ENCODE measurements around the gene BAIAP2L2. TPM values are rescaled to one million over a fixed set of nuclear protein-coding genes. Genes with fewer than 3 reads are reported as not detected.

Gene BAIAP2L2
- total and polyA plus RNA-seq, 2 donors (not counting 3 experiments of a cell fraction or from before 2014, with no cell fraction given), result 0.20 to 0.35 TPM

GRCh38 chr22:38097557-38098409, 12.7 kb downstream of the BAIAP2L2 start:
- dilution Hi-C loops (cut with MboI; ENCODE audit: extremely low pct_ligation_motif_present, low sequenced_read_pairs), result no loop called here
- no peak overlapping the region for H3K27ac ChIP-seq (ENCODE audit: insufficient read depth, low read depth, low read length)
- FAIRE-seq (no peak), DNase-seq (ENCODE audit: low read depth, low spot score) (peak; percentile 12)
- intact Hi-C loops (cut with micrococcal nuclease), result no loop called here
- no peak overlapping the region for H3K4me2 ChIP-seq (ENCODE audit: insufficient read depth, low read length)
- TF ChIP-seq, protein P1, sequence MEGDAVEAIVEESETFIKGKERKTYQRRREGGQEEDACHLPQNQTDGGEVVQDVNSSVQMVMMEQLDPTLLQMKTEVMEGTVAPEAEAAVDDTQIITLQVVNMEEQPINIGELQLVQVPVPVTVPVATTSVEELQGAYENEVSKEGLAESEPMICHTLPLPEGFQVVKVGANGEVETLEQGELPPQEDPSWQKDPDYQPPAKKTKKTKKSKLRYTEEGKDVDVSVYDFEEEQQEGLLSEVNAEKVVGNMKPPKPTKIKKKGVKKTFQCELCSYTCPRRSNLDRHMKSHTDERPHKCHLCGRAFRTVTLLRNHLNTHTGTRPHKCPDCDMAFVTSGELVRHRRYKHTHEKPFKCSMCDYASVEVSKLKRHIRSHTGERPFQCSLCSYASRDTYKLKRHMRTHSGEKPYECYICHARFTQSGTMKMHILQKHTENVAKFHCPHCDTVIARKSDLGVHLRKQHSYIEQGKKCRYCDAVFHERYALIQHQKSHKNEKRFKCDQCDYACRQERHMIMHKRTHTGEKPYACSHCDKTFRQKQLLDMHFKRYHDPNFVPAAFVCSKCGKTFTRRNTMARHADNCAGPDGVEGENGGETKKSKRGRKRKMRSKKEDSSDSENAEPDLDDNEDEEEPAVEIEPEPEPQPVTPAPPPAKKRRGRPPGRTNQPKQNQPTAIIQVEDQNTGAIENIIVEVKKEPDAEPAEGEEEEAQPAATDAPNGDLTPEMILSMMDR (IDR thresholded peaks at IDR 0.05; ENCODE audit: extremely low read depth in 1 of 2, insufficient read depth in 1 of 2, low read depth in 1 of 2, low read length in 2 of 2), result peak; percentile 36 to 60
- TF ChIP-seq POLR2A (IDR thresholded peaks at IDR 0.05; ENCODE audit: low read depth, low read length), result no peak
- BruUV-seq (replicated peaks), result no TSS peak
- H3K9ac ChIP-seq (replicated peaks; ENCODE audit: extremely low read depth, insufficient read depth, low read length), result no peak overlapping the region
- H3K9me3 ChIP-seq (replicated peaks; ENCODE audit: control insufficient read depth, insufficient read depth, low read length), result no peaks in the 10 kb centered on the region
- no peak overlapping the region for H3K4me3 ChIP-seq (replicated peaks in 1 of 3; ENCODE audit: insufficient read depth in 1 of 3, low read depth in 1 of 3, low read length in 3 of 3)
- H3K79me2 ChIP-seq (ENCODE audit: control insufficient read depth, insufficient read depth, low read length), result no peaks in the 10 kb centered on the region
- ChIA-PET POLR2A (no interaction called here), CTCF (interaction anchor here (0.7 to 4.0 kb wide), 27 partner anchors 8 to 470 kb away, joined by 3 to 25 read pairs (median 3); partner anchors contain the start of genes BAIAP2L2, MAFF and PLA2G6)
- H3K36me3 ChIP-seq (ENCODE audit: control insufficient read depth in 2 of 2, extremely low read depth in 1 of 2, insufficient read depth in 2 of 2, low read length in 2 of 2), result no peaks in the 10 kb centered on the region
- H2AFZ ChIP-seq (ENCODE audit: low read depth, low read length), result no peak overlapping the region
- H3K4me1 ChIP-seq (ENCODE audit: control insufficient read depth, extremely low read depth, insufficient read depth, low read length), result peaks cover 10% of the 10 kb centered on the region
- peaks cover 0 to 3% of the 10 kb centered on the region in 2 experiments for H3K27me3 ChIP-seq (ENCODE audit: control insufficient read depth in 2 of 2, insufficient read depth in 2 of 2, low read length in 2 of 2)
- H3K9me1 ChIP-seq (replicated peaks; ENCODE audit: control insufficient read depth, extremely low read depth, insufficient read depth, low read length), result no peaks in the 10 kb centered on the region
- no peaks in the 10 kb centered on the region for H4K20me1 ChIP-seq (replicated peaks; ENCODE audit: control insufficient read depth, extremely low read depth, insufficient read depth, low read length)

DNA sequence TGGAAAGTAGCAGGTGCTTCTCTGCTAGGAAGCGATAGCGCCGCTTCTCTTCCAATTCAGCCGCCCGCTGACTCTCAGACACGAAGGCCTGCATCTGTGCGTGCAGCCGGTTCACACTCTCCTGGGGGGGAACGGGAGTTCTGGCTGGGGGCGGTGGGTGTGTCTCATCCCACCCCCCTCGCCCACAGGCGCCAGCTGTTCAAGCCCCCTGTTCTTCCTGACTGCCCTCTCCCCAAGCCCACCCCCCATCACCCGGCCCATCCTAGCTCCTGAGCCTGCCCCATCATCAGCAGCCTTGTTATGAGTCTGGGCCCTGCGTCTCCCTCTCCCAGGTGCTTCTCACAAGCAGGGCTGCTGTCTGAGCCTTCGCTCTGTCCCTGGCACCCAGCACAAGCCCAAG, 13.4 kb downstream of the BAIAP2L2 start:
- Histone ChIP-seq H3K9me3 (replicated peaks; ENCODE audit: control insufficient read depth, insufficient read depth, low read length) (no peaks in the 10 kb centered on the region), H3K4me3 (replicated peaks in 1 of 3; ENCODE audit: insufficient read depth in 1 of 3, low read depth in 1 of 3, low read length in 3 of 3) (no peak overlapping the region), H3K4me1 (ENCODE audit: control insufficient read depth, extremely low read depth, insufficient read depth, low read length) (peaks cover 10% of the 10 kb centered on the region), H3K4me2 (ENCODE audit: insufficient read depth, low read length) (no peak overlapping the region), H3K9me1 (replicated peaks; ENCODE audit: control insufficient read depth, extremely low read depth, insufficient read depth, low read length) (no peaks in the 10 kb centered on the region), H3K9ac (replicated peaks; ENCODE audit: extremely low read depth, insufficient read depth, low read length) (no peak overlapping the region), H3K79me2 (ENCODE audit: control insufficient read depth, insufficient read depth, low read length) (no peaks in the 10 kb centered on the region), H2AFZ (ENCODE audit: low read depth, low read length) (no peak overlapping the region), H4K20me1 (replicated peaks; ENCODE audit: control insufficient read depth, extremely low read depth, insufficient read depth, low read length) (no peaks in the 10 kb centered on the region), H3K36me3 (ENCODE audit: control insufficient read depth in 2 of 2, extremely low read depth in 1 of 2, insufficient read depth in 2 of 2, low read length in 2 of 2) (no peaks in the 10 kb centered on the region), H3K27me3 (ENCODE audit: control insufficient read depth in 2 of 2, insufficient read depth in 2 of 2, low read length in 2 of 2) (peaks cover 0 to 3% of the 10 kb centered on the region in 2 experiments), H3K27ac (ENCODE audit: insufficient read depth, low read depth, low read length) (no peak overlapping the region)
- no peak for TF ChIP-seq POLR2A (IDR thresholded peaks at IDR 0.05; ENCODE audit: low read depth, low read length)
- no peak for TF ChIP-seq GATA2 (IDR thresholded peaks at IDR 0.05; ENCODE audit: insufficient read depth, insufficient read length, low read depth, low read length)
- TF ChIP-seq POLR2AphosphoS5 (IDR thresholded peaks at IDR 0.05; ENCODE audit: insufficient read depth, low read depth, low read length), result no peak
- TF ChIP-seq, protein P2, sequence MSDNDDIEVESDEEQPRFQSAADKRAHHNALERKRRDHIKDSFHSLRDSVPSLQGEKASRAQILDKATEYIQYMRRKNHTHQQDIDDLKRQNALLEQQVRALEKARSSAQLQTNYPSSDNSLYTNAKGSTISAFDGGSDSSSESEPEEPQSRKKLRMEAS (IDR thresholded peaks at IDR 0.05; ENCODE audit: insufficient read depth, insufficient read length), result no peak
- no peak for TF ChIP-seq JUN (IDR thresholded peaks at IDR 0.05; ENCODE audit: borderline replicate concordance, insufficient read depth, insufficient read length, low read depth)
- no peak for TF ChIP-seq MYC (IDR thresholded peaks at IDR 0.05; ENCODE audit: low read depth, low read length)
- no peak for TF ChIP-seq EZH2 (IDR thresholded peaks at IDR 0.05; ENCODE audit: borderline replicate concordance, low read depth, low read length, severe bottlenecking)
- TF ChIP-seq, protein P1 (IDR thresholded peaks at IDR 0.05; ENCODE audit: extremely low read depth in 1 of 2, insufficient read depth in 1 of 2, low read depth in 1 of 2, low read length in 2 of 2), result no peak
- TF ChIP-seq FOS (IDR thresholded peaks at IDR 0.05; ENCODE audit: borderline replicate concordance, insufficient read depth, low read length), result no peak
- dilution Hi-C loops (cut with MboI; ENCODE audit: extremely low pct_ligation_motif_present, low sequenced_read_pairs) (no loop called here), intact Hi-C loops (cut with micrococcal nuclease) (no loop called here)
- ChIA-PET CTCF (interaction anchor here (0.8 to 4.0 kb wide), 8 partner anchors 18 to 209 kb away, joined by 3 to 25 read pairs (median 5); partner anchors contain the start of gene MAFF), POLR2A (no interaction called here)
- BruUV-seq (replicated peaks), result no TSS peak
- DNase-seq (ENCODE audit: low read depth, low spot score) (no peak), FAIRE-seq (no peak)
